Suppressor macrophage treated with lipopolysaccharide for 1 hour (primary cell): ENCODE measurements around the gene PFKFB1.
A peak's percentile ranks its signal among the peaks of the same experiment; 100 is the strongest.
"Not testable (repeated sequence)": the region's sequence is repeated elsewhere in the genome, so short reads cannot be mapped to it uniquely, and the experiment has no call there.

Experiments
- DNase-seq, 3 donors: peaks; one replicate each; pipeline ENCODE4 v3.0.0-alpha.2; 2020 to 2022

The PFKFB1 gene

DNA sequence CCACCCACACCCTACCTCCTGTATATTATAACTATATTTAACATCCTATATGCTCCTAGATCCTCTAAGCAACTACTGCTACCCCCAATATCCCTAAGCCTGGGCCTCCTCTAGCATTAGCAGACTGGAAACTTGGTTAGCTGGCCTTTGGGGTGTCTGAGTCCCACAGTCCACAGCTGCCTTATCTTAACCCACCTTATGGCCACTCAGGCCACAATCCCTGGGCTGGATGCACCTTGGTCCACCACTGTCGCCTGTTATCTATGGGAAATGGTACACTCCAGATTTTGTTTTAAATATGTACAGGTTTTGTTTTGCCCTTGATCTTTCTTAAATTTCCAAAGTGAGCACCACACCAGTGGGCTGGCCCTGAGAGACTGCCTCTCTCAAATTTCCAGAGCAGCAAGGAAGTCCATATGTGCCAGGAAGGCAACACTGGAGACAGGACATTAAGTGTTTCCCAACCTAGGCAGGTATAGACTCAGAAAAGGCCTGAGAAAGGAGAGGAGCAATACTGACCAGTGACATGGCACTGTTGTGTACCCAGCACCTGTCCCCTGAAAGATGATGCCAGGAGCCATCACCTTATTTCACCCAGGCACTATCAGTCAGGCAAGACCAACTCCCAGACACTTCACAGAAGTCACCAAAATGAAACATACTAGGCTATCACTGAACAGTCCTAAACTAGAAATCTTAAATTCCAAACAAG lies 921 bp downstream of the PFKFB1 start:
- DNase-seq = no peak

DNA sequence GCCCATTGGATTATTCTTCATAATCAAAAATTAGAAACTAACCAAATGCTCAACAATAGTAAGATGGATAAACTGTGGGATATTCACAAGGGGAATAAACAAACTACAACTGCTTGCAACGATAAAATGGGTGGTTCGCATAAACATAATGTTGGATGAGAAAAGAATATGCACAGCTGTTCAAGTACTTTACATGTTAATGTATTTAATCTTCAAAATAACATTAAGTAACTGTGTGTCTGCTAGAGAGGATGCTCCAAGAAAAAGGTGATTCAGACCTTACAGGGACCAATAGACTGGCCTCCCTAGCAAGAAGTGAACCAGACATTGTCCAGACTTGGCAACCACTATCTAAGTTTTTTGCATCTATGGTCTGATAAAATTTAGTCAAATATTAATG lies 2.3 kb downstream of the PFKFB1 start:
- DNase-seq = no peak

DNA sequence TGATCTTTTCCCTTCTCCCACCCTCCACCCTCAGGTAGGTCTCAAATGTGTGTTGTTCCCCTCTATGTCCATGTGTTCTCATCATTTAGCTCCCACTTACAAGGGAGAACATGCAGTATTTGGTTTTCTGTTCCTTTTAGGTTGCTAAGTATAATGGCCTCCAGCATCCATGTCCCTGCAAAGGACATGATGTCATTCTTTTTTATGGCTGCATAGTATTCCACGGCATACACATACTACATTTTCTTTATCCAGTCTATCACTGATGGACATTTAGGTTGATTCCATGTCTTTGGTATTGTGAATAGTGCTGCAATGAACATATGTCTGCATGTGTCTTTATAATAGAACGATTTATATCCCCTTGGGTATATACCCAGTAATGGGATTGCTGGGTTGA lies 10.7 kb downstream of the PFKFB1 start:
- not testable (repeated sequence) for DNase-seq

DNA sequence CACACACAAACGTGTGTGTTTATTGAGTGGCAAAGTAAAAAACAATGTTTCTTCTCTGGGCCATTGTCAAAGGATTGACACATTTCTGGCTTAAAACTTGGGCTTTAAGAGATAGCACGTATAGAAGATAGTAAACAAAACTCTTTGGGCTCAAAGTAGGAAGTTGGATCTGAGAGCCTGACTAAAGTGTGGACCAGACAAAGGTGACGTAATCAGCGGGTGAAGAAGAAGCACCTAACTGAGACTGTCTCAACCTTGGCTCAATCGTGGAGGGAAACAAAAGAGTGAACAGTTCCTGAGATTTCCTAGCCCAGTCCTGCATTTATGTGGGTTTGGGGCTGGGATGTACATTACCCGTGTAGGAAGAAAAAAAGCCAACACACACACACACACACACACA lies 13.7 kb downstream of the PFKFB1 start:
- DNase-seq = no peak

DNA sequence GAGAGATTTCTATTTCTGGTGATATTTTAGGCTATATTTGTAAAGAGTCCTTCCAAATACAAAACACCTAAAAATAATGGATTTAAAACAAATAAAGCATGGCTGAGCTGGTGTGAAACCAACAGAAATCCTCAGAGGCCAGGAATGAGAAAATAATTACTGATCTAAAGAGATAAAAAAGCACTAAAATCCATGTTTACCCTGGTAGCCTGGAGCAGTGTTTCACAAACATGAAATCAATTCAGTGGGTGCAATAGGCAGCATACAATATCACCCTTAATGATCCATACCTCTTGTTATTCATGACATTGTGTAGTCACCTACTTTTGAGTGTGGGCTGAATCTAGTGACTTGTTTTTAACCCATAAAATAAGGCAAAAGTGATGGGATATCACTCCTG lies 14.6 kb downstream of the PFKFB1 start:
- no peak for DNase-seq

DNA sequence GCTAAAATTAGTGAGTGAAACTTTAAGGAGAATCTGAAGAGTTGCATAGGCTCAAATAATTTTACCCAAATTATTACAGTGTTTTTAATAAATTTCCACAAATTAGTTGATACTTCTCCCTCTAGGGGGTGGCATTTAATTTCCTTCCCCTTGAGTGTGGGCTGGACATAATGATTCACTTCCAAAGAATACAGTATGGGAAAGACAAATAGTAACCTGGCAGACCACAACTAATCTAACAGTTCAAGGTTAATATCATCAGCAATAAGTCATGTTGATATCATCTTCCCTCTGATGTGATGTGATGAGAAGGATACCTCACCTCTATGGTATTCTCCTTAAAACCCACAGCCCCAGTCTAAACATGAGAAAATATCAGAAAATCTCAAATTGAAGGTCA lies 15.5 kb downstream of the PFKFB1 start:
- DNase-seq = no peak

DNA sequence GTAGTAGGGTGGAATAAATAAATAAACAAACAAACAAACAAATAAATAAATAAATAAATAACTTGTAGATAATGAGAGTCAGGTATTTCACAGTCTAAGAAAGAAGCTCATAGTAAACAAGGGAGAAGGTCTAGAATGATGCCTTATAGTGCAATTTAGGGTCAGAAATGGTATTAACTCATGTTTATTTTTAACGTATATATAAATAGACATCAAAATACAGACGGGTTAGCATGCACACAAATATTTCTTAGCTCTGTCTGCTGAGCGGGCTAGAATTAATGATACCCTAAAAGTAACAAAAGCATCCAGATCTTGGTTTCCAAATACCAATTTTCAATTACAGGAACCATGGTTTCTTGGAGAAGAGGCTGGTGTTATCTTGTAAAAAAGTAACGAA lies 16.6 kb downstream of the PFKFB1 start:
- no peak for DNase-seq

DNA sequence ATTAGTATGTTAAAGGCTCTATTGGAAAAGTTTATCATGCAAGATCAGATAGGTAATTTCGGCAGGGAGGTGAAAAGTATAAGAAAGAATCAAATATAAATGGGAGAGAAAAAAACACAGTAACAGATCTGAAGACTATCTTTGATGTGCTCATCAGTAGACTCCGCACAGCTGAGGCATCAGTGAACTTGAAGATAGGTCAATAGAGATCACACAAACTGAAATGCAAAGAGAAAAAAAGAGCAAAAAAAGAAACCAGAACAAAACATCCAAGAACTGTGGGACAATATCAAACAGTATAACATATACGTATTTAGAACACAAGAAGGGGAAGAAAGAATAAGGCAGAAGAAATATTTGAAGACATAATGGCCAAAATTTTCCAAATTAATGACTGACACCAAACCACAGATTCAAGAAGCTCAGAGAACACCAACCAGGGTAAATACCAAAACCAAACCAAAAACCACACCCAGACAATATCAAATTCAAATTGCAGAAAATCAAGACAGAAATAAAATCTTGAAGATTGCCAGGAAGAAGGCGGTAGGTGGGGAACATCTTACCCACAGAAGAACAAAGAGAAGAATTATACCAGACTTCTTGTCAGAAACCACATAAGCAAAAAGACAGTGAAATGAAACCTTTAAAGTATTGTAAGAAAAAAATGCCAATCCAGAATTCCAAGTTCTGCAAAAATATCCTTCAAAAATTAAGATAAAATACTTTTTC lies 29.1 kb downstream of the PFKFB1 start:
- no peak for DNase-seq

DNA sequence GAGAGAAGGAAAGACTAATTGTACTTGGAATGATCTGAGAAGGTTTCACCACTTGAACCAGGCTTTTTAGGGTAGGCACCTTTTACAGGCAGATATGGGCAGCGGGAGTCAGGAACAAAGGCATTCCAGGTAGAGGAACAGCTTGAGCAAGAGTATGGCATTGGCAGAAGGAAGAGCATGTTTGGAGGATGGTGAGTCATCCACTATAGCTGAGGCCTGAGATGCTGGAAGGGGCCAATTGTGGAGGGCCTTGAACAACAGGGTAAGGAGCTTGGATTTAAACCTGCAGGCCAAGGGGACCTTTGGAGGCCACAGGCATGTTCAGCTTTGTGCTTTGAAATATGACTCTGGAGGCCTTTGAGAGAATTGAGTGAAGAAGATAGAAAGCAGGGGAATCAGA lies 32.2 kb downstream of the PFKFB1 start:
- DNase-seq = no peak

DNA sequence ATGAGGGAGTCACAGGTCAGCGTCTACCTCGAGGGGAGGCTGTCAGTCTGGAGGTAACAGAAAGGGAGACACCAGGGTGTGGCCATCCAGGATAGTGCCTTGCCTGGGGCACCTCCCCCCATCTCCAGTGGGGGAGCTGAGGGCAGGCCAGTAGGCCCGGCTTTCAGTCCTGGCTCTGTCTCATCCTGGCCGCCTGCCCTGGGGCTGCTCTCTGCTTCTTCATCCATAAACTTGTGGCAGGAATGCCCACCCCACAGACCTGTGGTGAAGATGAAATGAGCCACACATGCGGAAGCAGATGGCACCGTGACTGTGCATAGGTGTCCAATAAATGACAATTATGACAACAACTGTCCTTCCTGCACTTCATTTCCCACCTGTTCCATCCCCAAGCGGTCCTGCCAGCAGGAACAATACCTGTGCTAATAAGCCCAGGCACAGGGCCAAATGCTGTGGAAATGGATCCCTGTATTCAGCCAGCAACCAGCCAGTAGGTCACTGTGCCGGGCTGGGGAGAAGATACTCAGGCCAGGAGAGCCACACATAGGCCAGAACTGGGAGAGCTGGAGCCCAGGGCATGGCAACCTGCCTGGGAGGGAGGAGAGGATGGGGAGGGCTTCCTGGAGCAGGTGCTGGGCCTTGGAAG lies 43.1 kb downstream of the PFKFB1 start:
- no peak for DNase-seq

DNA sequence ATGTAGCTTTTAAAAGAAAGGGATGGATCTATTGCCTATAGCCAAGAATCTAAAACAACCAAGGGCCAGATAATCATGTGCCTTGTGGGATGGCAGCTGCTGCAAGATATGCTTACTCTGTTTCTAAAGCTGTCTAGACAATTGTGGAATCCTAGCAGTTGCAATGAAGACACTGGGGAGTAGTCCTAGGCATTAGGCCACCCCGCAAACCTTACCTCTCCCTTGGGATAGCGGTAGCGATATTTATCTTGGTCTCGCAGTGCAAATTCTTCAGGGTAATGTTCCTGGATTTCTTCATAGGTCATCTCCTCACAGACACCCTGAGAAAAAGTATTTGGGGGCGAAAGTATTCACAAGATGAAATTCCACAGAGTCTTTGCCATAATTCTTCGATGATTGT lies 48.8 kb downstream of the PFKFB1 start:
- no peak for DNase-seq

DNA sequence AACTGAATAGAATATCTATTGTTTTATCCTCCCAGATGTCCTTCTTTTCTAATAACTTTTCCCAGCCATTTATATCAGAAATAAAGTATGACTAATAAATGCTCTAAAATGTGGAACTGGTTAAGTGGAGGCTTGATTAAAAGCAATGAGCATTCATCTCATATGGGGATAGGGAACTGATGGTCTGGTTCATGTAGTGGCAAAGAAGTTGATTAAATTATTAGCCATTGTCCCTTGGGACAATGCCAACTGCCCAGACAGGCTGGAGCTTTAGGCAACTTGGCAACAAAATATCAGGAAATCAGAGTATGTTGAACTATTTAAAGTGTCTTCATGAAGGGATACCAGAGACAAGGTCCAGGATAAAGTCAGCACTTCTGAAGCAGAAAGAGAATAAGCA lies 49.2 kb downstream of the PFKFB1 start:
- no peak for DNase-seq

DNA sequence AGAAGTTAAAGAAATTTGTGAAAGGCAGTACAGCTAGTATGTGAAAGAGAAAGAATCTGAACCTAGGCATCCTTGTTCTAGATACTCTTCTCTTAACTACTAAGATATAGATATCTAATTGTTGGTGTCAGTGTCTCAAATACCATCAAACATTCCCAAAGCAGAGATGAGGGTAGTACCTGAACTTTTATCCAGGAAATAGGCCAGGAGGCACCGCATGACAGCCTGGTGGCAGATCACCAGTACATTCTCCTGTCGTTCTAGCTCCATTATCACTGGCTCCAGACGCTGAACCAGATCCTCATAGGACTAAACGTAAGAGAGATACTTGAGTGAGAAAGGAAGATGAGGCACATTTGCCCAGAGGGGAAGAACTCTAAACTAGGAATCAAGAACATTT lies 56.6 kb downstream of the PFKFB1 start:
- no peak for DNase-seq

DNA sequence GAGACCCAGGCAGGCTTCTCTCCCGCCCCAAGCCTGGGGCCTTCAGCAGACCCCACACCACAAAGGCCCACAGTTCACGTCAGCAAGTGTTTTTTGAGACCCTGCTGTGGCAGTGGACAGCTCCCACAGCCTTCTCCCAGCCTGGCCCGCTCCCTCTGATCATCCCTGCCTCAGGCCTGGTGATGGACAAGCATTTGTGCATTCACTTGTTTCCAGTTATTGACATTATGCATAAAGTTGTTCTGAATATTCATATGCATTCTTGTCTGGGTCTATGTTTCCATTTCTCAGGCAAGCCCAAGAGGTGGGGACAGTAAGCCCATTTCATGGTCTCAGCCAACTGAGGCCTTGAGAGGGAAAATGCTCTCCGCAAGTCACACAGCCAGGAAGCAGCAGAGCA lies 58.7 kb downstream of the PFKFB1 start:
- no peak for DNase-seq

DNA sequence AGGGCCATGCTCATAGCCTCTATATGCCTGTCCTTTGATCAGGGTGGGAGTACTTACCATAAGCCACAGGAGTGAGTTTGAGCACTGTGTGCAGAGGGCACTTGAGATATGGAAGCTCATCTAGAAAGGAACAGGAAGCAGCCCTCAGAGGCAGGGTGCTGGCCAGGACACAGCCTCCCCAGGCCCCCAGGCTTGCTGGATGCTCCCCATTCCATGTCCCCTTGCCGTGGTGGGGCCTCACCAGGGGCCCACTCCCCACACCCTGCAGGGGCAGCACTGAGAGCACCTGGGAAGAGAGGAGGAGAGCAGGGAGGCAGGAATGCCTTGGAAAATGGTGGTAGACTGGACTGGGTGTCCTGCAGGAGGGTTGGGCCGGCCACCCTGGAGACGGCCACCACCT lies 59.1 kb downstream of the PFKFB1 start:
- no peak for DNase-seq

DNA sequence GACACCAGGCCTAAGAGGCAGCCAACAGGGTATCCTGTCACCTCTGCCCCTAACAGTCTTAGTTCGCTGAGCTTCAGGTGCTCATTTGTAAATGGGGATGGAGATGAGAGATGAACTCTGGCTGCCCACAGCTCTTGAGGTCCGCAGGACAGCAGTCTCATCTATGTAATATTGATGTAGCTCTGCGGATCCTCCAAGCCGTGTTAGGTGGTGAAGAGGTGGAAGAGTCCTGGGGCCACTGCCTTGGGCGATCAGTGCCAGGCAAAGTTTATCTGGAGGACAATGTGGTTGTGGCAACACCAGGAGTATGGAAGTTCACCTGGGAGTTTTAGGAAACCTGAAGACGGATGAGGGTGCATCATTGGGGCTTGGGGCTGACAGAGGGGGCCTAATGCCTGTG lies 59.9 kb downstream of the PFKFB1 start:
- no peak for DNase-seq

DNA sequence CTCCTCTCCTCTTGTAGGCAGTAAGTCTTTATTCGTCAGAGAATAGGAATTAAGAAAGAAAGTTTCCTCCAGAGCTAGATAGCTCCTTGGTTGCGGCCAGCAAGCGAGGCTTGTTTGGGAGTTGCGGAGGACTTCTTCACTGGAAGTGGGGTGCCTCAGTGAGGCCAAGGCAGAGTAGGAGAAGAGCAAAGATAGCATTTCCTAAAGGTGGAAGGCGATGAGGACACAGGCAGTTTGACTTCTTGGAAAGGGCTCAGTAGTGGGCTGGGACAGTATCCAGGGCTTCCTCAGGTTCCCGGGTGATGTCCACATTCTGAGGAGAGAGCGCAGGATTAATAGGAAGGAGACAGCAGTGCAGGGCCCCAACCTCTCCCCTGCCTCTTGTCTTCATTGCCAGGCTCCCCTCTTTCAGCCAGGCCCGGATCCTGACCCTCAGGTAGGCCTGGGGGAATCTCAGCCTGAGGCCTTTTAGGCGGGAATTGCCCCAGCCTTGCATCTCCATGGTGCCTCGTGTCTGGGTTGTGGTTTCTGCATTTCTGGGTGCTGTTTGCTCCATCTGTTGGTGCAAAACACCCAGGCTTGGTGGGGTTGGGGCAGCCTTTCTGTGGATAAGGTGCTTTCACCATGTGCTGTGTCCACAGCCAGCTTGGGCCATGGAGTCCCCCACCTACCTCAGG lies 60.7 kb downstream of the PFKFB1 start:
- DNase-seq = no peak

DNA sequence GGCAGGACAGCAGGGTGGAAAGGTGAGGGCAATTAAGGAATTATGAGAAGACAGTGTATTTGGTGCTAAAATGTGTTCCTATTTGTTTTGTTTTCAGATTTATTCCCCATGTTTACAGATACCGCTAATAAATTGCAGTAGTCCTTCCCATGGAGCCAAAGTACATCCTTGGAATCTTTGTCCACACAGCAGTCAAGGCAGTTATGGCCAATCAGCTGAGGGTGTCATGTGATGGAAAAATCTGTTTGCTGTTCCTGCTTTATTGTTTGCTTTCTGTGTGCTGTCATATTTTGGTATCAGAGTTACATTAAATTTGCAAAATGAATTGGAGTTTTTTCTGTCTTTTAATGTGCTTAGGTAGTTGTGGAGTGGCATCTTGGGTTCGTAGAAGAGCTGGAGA lies 62.9 kb downstream of the PFKFB1 start:
- DNase-seq = no peak

DNA sequence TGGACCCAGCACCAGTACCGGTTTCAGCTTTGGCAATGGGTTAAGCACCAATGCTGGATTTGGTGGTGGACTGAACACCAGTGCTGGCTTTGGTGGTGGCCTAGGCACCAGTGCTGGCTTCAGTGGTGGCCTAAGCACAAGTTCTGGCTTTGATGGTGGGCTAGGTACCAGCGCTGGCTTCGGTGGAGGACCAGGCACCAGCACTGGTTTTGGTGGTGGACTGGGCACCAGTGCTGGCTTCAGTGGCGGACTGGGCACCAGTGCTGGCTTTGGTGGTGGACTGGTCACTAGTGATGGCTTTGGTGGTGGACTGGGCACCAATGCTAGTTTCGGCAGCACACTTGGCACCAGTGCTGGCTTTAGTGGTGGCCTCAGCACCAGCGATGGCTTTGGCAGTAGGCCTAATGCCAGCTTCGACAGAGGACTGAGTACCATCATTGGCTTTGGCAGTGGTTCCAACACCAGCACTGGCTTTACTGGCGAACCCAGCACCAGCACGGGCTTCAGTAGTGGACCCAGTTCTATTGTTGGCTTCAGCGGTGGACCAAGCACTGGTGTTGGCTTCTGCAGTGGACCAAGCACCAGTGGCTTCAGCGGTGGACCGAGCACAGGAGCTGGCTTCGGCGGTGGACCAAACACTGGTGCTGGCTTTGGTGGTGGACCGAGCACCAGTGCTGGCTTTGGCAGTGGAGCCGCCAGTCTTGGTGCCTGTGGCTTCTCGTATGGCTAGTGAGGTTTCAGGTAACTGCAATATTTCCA lies 63.5 kb downstream of the PFKFB1 start:
- no peak for DNase-seq

DNA sequence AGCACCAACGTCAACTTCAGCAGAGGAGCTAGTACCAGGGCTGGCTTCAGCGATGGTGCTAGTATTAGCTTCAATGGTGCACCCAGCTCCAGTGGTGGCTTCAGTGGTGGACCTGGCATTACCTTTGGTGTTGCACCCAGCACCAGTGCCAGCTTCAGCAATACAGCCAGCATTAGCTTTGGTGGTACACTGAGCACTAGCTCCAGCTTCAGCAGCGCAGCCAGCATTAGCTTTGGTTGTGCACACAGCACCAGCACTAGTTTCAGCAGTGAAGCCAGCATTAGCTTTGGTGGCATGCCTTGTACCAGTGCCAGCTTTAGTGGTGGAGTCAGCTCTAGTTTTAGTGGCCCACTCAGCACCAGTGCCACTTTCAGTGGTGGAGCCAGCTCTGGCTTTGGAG lies 65.1 kb downstream of the PFKFB1 start:
- no peak for DNase-seq

DNA sequence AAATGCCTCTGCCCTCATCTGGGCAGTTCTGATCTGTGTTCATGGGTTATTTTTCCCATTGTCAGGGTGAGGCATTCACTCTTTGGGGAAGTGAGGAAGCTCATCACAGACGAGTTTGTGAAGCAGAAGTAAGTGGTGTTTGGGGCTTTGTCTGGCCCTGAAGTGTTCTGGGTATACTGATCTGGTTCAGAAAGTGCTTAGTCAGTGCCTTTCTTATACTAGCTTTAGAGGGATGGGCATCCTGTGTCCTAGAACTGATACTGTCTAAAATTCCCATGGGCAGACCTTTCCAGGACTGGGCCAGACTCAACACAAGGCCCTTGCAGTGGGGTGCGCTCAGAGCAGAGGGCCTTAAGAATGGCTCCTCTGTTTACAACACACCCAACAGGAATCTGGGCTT lies 67.0 kb downstream of the PFKFB1 start:
- peak; percentile 5 to 23 (median 14) for DNase-seq

DNA sequence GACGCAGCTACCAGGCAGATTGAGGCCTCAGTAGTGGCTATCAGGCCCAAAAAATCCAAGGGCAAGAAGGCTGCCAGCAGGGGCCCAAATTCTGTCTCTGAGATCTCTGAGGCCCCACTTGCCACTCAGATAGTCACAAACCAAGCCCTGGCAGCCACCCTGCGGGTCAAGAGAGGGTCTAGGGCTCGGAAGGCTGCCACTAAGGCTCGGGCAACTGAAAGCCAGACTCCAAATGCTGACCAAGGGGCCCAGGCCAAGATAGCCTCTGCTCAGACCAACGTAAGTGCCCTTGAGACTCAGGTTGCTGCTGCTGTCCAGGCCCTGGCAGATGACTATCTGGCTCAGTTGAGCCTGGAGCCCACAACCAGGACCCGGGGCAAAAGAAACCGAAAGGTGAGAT lies 70.6 kb downstream of the PFKFB1 start:
- DNase-seq = no peak

DNA sequence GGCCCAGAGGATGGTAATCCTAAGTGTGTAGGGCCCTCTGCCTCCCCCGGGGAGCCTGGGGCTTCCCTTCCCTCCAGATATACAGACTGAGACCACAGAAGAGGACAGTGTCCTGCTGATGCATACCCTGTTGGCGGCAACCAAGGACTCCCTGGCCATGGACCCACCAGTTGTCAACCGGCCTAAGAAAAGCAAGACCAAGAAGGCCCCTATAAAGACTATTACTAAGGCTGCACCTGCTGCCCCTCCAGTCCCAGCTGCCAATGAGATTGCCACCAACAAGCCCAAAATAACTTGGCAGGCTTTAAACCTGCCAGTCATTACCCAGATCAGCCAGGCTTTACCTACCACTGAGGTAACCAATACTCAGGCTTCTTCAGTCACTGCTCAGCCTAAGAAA lies 71.4 kb downstream of the PFKFB1 start:
- no peak for DNase-seq
